GM19455 (cell line): ENCODE results near the gene ACRV1.
"Not testable (repeated sequence)": the region's sequence is repeated elsewhere in the genome, so short reads cannot be mapped to it uniquely, and the experiment has no call there.

ENCODE experiments used
- ATAC-seq: cut with Tn5 transposase; IDR thresholded peaks from one replicate; pipeline ENCODE4 v1.9.1; 2021; ENCODE audit not compliant: unreplicated experiment

Gene ACRV1

GRCh38 chr11:125680747-125681146, at the start of gene ACRV1:
ACRV1 (minus strand) TSS chr11:125680847; CDS start chr11:125680780, 67 bp downstream.
- ATAC-seq, result no peak

GRCh38 chr11:125728969-125729368, 48.3 kb upstream of the ACRV1 start:
- no peak for ATAC-seq

- ATAC-seq, result no peak
Measured at GRCh38 chr11:125724125-125724524, 43.5 kb upstream of the ACRV1 start.

- ATAC-seq, result no peak
Measured at GRCh38 chr11:125720781-125721180, 40.1 kb upstream of the ACRV1 start.

GRCh38 chr11:125704686-125705085, 24.0 kb upstream of the ACRV1 start:
- ATAC-seq, result not testable (repeated sequence)

GRCh38 chr11:125701858-125702621, 21.4 kb upstream of the ACRV1 start:
- ATAC-seq, result no peak

- no peak for ATAC-seq
Measured at GRCh38 chr11:125701018-125701610, 20.5 kb upstream of the ACRV1 start.

- ATAC-seq, result no peak
Measured at GRCh38 chr11:125694951-125695350, 14.3 kb upstream of the ACRV1 start.

GRCh38 chr11:125692887-125693286, 12.2 kb upstream of the ACRV1 start:
- no peak for ATAC-seq

GRCh38 chr11:125690006-125690405, 9.4 kb upstream of the ACRV1 start:
- no peak for ATAC-seq

GRCh38 chr11:125689274-125689859, 8.7 kb upstream of the ACRV1 start:
- ATAC-seq, result no peak

- ATAC-seq, result no peak
Measured at GRCh38 chr11:125688632-125689031, 8.0 kb upstream of the ACRV1 start.

GRCh38 chr11:125688066-125688465, 7.4 kb upstream of the ACRV1 start:
- ATAC-seq, result no peak

GRCh38 chr11:125685228-125685627, 4.6 kb upstream of the ACRV1 start:
- no peak for ATAC-seq

GRCh38 chr11:125679837-125680236, 810 bp downstream of the ACRV1 start:
- ATAC-seq, result no peak

- ATAC-seq, result no peak
Measured at GRCh38 chr11:125679397-125679796, 1.2 kb downstream of the ACRV1 start.

GRCh38 chr11:125675196-125675595, 5.5 kb downstream of the ACRV1 start:
- no peak for ATAC-seq

- ATAC-seq, result no peak
Measured at GRCh38 chr11:125674210-125674609, 6.4 kb downstream of the ACRV1 start.

GRCh38 chr11:125671561-125671960, 9.1 kb downstream of the ACRV1 start:
- ATAC-seq, result no peak

GRCh38 chr11:125670172-125670571, 10.5 kb downstream of the ACRV1 start:
- ATAC-seq, result no peak

- no peak for ATAC-seq
Measured at GRCh38 chr11:125667151-125667550, 13.5 kb downstream of the ACRV1 start.

GRCh38 chr11:125663910-125664309, 16.7 kb downstream of the ACRV1 start:
- no peak for ATAC-seq
